Renal cortical epithelial cell (primary cell): ENCODE measurements around the gene CASTOR2. TPM values are rescaled to one million over a fixed set of nuclear protein-coding genes. Genes with fewer than 3 reads are reported as not detected.
"Not testable (repeated sequence)": the region's sequence is repeated elsewhere in the genome, so short reads cannot be mapped to it uniquely, and the experiment has no call there.

Experiments
- DNase-seq: peaks from one replicate; pipeline ENCODE4 v3.0.0-alpha.2; 2011; ENCODE audit warnings: low read depth
- total RNA-seq: library from RNA; depleted of rRNA; stranded (reverse); fragments of >200 nt; gene quantifications from 2 replicates; pipeline ENCODE4 v1.2.3, GENCODE V29; 2014

Gene CASTOR2
- total RNA-seq, 1 donor from 2014 or later: 40.5 TPM

DNA sequence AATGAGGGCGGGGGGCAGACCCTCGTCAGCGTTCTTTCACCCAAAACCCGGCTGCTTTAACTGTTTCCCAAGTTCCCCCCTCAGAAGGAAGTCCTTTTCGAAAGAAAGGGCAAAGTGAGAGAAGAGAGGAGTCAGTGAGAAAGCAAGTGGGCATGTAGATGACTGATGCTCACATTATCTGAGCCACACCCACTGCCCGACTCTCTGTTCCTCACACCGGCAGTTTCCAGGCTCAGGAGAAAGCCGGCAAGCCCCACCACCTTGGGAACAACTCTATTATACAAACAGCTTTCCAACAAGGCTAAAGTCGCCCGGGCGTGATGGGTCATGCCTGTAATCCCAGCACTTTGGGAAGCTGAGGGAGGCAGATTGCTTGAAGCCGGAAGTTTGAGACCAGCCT is 86.0 kb downstream of the CASTOR2 start:
- no peak for DNase-seq

DNA sequence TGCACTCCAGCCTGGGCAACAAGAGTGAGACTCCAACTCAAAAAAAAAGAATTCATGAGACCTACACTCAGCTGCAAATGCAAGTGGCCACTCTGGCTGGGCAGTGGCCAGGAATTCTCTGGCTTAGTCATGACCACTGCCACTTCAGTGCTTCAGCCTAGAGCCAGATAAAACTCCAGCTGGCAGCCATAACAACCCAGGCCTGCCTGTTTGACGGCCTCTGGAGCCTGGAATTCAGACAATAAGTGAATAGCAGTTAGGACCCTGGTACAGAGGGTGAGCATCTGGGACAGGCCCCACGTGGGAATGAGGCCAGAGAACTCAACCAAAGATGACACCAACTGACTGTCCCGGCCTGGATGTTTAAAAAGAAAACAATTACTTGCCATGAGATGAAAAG is 90.2 kb downstream of the CASTOR2 start:
- peak; percentile 62 for DNase-seq

DNA sequence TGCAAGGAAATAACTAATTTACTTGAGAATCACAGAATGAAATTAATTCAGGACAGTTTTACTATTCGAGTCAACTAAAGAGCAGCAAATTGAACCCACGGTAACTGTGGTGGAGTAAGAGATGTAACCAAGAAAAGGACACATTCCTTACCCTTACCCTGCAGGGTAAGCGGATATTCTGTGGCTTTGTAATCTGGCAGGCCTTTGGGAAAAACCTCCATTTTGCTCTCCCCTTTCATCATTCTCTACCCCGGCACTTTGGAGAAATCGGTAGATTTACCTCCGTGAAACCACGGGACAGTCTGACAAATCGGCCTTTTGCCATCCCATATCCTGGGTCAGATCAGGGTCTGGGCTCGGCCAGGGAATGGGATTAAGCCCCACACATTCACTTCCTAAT is 90.7 kb downstream of the CASTOR2 start:
- DNase-seq: no peak

DNA sequence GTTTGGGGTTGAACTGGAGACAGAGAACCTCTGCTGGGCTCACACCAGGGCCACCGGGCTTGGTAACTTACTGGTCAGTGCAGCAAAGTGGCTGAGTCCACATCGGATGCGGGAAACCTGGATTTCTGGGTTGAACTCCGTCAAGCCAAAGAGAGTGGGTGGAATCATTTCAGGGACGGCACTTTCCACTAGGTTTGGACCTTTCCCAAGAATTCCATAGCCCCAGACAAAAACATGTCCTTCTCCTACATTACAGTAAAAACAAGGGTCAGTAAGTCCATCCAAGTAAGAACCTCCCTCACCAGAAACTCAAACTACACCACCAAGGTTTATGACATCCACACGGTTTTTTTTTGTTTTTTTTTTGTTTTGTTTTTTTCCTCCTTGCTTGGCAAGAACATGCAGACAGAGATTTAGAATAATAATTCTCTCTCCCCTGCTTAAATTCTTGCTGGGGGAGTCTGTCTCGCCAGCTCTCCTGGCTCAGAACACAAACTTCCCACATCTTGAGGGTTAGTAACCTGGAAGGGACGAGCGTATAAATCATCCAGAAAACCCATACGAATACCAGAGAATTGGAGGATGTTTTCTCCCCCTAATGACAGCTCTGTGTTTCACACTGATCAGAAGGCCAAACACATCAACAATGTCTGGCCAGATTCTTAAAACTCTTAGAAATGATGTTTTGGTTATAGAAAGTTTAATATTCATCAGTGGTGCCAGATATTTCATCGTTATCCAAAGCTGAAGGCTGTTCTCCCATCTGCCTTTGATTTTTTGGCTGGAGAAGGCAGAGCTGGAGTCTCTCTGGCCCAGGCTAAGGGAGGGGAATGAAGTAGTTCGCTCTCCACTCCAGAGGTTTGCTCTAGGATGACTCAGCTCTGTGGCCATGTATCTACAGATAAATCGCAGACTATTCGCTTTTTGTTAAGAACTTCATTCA is 91.6 kb downstream of the CASTOR2 start:
- no peak for DNase-seq

DNA sequence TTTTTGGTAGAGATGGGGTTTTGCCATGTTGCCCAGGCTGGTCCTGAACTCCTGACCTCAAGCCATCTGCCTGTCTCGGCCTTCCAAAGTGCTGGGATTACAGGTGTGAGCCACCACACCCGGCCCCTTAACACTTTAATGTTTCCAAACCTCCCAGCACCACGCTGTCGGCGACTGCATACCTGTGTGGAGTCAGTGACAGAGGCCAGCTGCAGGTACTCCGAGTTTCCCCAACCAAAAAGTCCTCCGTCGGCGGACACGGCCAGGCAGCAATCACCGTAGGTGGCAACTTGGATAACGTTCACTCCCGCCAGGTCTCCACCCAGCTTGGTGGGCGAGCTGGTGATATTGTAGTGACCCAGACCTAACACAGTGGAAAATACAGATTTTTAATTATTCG is 93.9 kb downstream of the CASTOR2 start:
- no peak for DNase-seq

DNA sequence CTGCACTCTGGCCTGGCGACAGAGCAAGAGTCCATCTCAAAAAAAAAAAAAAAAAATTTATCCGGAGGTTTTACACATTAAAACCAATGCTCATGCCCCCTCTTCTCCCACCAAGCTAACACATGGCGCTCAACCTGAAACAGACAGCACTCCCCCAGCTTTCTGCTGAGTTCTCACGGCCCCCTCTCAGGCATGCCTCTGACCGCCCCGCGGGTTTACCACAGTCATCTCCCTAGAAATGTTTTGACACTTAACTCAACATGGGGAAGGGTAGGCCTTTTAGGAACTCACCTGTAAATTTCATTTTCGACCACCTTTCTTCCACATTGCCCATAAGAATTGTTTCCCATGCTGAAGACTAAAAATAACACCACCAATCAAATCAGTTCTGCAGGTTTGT is 99.8 kb downstream of the CASTOR2 start:
- no peak for DNase-seq

DNA sequence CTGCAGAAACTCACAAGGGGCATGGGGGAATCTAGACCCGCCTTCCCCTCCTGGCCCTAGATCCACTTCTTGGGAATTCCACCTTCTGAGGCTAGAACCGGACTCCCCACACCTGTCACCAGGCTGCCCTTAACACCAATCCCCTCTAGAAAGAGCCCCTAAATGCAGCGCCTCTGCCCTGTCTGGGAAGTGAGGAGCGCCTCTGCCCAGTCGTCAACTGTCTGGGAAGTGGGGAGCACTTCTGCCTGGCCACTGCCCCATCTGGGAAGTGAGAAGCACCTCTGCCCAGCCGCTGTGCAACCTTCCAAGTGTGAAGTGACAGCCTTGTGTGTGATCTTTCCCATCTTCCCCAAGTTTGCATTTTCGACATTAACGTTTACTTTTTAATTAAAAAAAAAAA is 100.3 kb downstream of the CASTOR2 start:
- DNase-seq: no peak

DNA sequence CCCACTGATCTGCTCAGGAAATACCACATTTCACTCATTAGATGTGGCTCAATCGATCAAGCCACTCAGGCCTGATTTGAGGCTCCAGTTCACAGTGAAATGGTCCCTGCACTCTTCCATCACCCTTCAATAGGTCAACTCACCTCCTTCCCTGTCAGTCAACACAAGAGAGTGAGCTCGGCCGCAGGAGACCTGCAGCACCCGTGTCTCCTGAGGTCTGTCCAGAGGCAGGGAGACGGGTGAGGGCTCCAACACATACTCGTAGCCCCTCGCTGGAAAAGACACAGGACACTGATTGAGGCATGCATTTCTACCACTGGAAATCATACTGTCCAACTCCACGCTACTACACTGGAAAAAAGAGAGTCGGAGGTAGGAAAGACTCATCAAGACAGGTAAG is 102.0 kb downstream of the CASTOR2 start:
- DNase-seq: no peak

DNA sequence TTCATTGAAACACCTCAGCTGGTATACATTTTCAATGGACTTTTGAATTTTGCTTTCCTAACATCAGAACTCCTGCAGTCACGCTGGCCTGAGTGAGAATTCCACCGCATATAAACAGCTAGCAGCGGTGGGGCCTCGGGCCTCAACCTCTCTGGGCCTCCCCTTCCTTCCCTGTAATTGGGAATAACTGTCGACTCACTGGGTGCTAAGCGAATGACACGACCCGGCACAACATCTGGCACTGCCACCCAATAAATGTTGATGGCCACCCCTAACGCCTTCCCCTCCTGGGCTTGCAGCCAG is 108.4 kb downstream of the CASTOR2 start:
- no peak for DNase-seq

DNA sequence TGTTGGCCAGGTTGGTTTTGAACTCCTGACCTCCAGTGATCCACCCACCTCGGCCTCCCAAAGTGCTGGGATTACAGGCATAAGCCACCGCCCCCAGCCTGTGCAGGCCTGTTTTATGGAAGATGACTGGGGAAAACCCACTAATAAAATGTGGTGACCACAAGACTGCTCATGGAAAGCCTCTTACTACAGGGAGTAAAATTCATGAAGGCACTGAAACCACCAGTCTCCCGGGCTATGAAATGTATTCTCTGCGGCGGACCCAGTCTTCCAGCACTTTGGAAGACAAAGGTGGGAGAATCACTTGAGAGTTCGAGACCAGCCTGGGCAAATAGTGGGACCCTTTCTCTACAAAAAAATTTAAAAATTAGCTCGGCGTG is 109.7 kb downstream of the CASTOR2 start:
- not testable (repeated sequence) for DNase-seq

Other genes with a start within 250 kb of the CASTOR2 start
- 0.10 TPM in 1 of 2 replicates, not detected in the other for gene NCF1, start 190.7 kb upstream of the CASTOR2 start, total RNA-seq
- gene GTF2IRD2, start 113.1 kb upstream of the CASTOR2 start, total RNA-seq: 1.4 and 6.4 TPM in 2 replicates
- gene RCC1L, start 109.1 kb downstream of the CASTOR2 start, total RNA-seq: 61.3 and 69.0 TPM in 2 replicates
- 9.2 and 30.6 TPM in 2 replicates for gene GTF2IRD2B, start 127.9 kb downstream of the CASTOR2 start, total RNA-seq